ENCODE measurements around the gene ZSCAN10.

ZSCAN10 gene

DNA sequence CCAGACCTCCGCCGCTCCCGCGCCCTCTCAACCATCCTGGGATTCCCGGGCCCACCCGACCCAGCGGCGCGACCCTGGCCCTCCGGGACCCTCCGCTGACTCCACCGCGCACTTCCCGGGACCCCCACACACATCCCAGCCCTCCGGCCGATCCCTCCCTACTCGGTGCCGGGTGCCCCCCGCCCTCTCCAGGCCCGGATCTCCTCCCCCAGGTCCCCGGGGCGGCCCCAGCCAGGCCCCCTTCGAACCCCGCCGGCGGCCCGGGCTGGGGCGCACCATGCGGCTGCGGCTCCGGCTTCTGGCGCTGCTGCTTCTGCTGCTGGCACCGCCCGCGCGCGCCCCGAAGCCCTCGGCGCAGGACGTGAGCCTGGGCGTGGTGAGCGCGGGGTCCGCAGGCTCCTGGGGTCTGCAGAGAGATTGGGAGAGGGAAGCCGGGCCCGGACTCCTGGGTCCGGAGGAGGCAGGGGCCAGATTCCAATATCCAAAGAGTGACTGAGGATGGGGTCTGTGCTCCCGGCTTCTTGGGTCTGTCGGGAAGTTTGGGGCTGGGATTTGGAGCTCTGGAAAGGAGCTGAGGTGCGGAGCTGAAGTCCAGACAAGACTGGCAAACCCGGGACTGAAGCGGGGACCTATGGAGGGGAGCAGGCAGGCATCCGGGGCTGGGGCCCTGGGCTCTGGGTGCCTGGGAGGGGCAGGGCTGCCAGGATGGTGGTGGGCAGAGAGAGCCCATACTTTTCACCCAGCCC lies 52.3 kb downstream of the ZSCAN10 start:
- DNase-seq (ENCODE audit: low read depth), result no peak

GRCh38 chr16:3045758-3046640 lies 53.1 kb downstream of the ZSCAN10 start, which contains the start of gene MMP25:
Gene MMP25 (plus strand): TSS chr16:3046561. CDS start chr16:3046918, 357 bp downstream.
- no peak for DNase-seq (ENCODE audit: low read depth)

GRCh38 chr16:3044708-3045107 lies 54.4 kb downstream of the ZSCAN10 start:
- no peak for DNase-seq (ENCODE audit: low read depth)

GRCh38 chr16:3042376-3042775 lies 56.7 kb downstream of the ZSCAN10 start:
- DNase-seq (ENCODE audit: low read depth), result no peak

GRCh38 chr16:3038896-3039295 lies 60.2 kb downstream of the ZSCAN10 start:
- no peak for DNase-seq (ENCODE audit: low read depth)

Data from activated T-helper 9 cell treated with anti-CD3 and anti-CD28 coated beads, Interleukin-2, amount 50 U/mL, for 16 hours (primary cell).